ENCODE data around the gene PLIN4.

The PLIN4 gene

GRCh38 chr19:4524808-4525562 lies 6.7 kb upstream of the PLIN4 start:
- DNase-seq, result peak; percentile 76

- DNase-seq, result peak; percentile 61
Measured at GRCh38 chr19:4523306-4524110, 5.2 kb upstream of the PLIN4 start.

- DNase-seq, result no peak
Measured at GRCh38 chr19:4522291-4523002, 4.2 kb upstream of the PLIN4 start.

- DNase-seq, result no peak
Measured at GRCh38 chr19:4521888-4522242, 3.6 kb upstream of the PLIN4 start.

GRCh38 chr19:4521170-4521887 lies 3.0 kb upstream of the PLIN4 start:
- no peak for DNase-seq

GRCh38 chr19:4519521-4520277 lies 1.4 kb upstream of the PLIN4 start:
- DNase-seq, result no peak

- DNase-seq, result no peak
Measured at GRCh38 chr19:4519172-4519496, 848 bp upstream of the PLIN4 start.

- DNase-seq, result no peak
Measured at GRCh38 chr19:4517451-4518057, 732 bp downstream of the PLIN4 start.

GRCh38 chr19:4516939-4517300 lies 1.4 kb downstream of the PLIN4 start:
- no peak for DNase-seq

GRCh38 chr19:4516199-4516938 lies 1.9 kb downstream of the PLIN4 start:
- DNase-seq, result no peak

GRCh38 chr19:4515732-4516131 lies 2.6 kb downstream of the PLIN4 start:
- no peak for DNase-seq

GRCh38 chr19:4513248-4513647 lies 5.0 kb downstream of the PLIN4 start:
- no peak for DNase-seq

- no peak for DNase-seq
Measured at GRCh38 chr19:4512070-4512469, 6.2 kb downstream of the PLIN4 start.

- no peak for DNase-seq
Measured at GRCh38 chr19:4511300-4512054, 6.8 kb downstream of the PLIN4 start.

GRCh38 chr19:4510435-4511255 lies 7.6 kb downstream of the PLIN4 start:
- DNase-seq, result no peak

GRCh38 chr19:4508698-4509097 lies 9.6 kb downstream of the PLIN4 start:
- no peak for DNase-seq

GRCh38 chr19:4507804-4508203 lies 10.5 kb downstream of the PLIN4 start:
- DNase-seq, result no peak

- no peak for DNase-seq
Measured at GRCh38 chr19:4507150-4507452, 11.2 kb downstream of the PLIN4 start.

GRCh38 chr19:4506449-4507149 lies 11.7 kb downstream of the PLIN4 start:
- no peak for DNase-seq
